CD4-positive, alpha-beta T cell treated with Interleukin-4 for 4 hours (primary cell): ENCODE data around the gene LRP2.

ENCODE experiments used
- DNase-seq: peaks from one replicate; pipeline ENCODE4 v3.0.0-alpha.2; 2020

LRP2 gene

DNA sequence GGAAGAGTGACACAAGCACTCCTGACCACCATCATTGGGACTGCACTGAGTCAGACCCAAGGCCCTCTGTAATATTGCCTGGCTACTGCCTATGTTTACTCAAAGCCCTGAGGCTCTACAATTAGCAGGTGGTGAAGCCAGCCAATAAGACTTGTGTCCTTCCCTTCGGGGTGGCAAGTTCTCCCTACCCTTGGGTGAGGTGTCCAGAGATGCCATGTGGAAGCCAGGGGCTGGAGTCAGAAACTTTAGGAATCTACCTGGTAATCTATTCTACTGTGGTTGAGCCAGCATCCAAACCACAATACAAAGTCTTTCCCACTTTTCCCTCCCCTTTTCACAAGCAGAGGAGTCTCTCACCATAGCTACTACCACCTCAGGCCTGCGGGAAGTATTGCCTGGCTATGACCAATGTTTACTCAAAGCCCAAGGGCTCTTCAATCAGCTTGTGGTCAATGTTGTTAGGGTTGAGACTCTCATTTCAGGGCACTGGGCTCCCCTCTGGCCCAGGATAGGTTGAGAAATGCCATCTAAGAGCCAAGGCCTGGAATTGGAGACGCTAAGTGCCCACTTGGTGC, 275.4 kb downstream of the LRP2 start:
- no peak for DNase-seq

DNA sequence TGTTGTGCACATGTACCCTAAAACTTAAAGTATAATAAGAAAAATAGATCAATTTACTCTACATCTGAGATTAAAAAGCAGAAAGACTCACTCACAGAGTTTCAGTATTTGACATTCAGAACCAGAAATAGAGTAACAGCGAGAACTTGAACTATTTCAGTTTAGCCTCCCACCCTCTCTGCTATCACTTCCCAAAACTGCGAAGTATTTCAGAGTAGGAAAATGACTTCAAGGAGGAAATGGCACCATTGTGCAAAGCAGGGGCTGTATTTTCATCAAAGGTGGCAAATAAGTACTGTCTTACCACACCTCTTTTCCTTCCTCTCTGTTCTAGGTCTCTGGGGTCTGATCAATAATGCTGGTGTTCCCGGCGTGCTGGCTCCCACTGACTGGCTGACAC, 279.3 kb downstream of the LRP2 start:
- DNase-seq = no peak

DNA sequence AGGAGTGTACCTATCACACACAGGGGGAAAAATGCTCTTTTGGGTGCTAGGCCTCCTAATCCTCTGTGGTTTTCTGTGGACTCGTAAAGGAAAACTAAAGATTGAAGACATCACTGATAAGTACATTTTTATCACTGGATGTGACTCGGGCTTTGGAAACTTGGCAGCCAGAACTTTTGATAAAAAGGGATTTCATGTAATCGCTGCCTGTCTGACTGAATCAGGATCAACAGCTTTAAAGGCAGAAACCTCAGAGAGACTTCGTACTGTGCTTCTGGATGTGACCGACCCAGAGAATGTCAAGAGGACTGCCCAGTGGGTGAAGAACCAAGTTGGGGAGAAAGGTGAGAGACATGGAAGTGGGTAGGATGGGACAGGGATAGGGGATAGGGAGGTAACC, 280.8 kb downstream of the LRP2 start:
- no peak for DNase-seq

DNA sequence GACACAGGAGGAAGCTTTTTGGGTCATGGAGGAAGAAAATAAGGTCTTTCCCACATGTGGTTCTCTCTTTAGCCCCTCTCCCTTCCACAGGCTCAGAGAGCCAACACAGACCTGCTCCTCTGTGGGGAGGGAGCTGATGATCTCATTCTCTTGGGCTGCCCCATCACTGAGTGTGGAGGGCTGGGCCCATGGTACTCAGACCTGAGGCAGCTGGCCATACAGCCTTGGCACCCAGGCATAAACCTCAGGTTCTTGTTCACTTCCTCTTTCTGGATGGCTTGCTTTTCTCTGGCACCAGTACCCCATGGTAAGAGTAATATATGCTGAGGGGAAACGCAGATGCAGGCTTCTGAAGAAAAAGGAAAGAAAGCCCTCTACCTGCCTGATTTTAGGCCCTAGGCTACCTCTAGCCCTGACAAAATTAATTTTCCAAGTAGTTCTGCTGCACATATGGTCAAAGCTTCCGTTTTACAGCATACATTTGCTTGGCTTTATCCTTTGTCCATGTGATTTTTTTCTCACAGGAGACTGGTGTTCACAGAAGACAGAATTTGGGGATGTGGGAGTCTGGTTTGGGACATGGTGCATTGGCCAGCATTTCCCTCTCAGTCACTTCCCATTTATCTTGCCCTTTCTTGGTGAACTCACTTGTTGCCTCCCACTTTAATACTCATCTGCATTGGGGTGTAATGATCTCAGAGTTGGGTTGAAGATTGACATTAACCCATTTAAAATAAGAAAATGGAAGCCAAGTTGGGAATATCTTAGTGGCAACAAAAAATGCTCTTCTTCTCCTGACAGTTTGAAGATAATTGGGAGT, 281.9 kb downstream of the LRP2 start:
- peak; percentile 8 for DNase-seq

DNA sequence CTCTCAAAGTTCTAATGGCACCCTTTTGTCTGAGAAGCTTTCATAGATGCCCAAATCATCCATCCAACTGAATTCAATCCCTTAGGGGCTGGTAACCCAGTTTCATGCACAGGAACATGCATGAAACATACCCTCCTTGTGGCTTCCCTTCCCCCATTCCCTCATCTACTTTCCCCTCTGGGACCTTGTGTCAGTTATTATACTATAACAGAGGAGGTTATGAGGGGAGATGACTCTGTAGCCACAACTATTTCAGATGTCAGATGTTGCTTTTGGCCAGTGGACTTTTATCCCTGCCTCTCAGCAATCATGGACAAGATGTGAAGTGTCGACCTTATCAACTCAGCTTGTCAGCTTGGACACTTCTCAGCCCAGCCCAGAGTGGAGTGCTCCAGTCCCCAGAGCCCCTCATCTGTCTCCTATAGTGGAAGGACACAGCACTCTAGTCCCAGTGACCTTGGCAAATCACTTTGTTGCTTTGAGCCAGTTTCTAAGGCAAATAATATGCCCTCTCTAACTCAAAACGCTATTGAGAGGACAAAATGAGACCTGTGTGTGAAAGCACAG, 284.6 kb downstream of the LRP2 start:
- no peak for DNase-seq
